Measurements from ENCODE around the gene MYRIP. TPM values are rescaled to one million over a fixed set of nuclear protein-coding genes. Genes with fewer than 3 reads are reported as not detected.

MYRIP gene
- total RNA-seq, 3 donors from 2014 or later (not counting 1 experiment from before 2014, with no cell fraction given): not detected

- Mint-ChIP-seq H3K9me3 (no peaks in the 10 kb centered on the region), H3K4me1 (no peaks in the 10 kb centered on the region), H3K36me3 (no peaks in the 10 kb centered on the region), H3K27me3 (ENCODE audit: low read depth in 2 of 2) (no peaks in the 10 kb centered on the region), H3K27ac (no peak overlapping the region), H3K4me3 (no peak overlapping the region)
- Histone ChIP-seq H3K4me1 (ENCODE audit: control insufficient read depth, insufficient read depth, low read length) (no peaks in the 10 kb centered on the region), H3K4me3 (ENCODE audit: low read length) (no peak overlapping the region), H3K27ac (ENCODE audit: low read length) (no peak overlapping the region), H3K27me3 (ENCODE audit: control insufficient read depth, insufficient read depth, low read length) (no peaks in the 10 kb centered on the region), H3K9me3 (ENCODE audit: control insufficient read depth, insufficient read depth, low read length) (no peaks in the 10 kb centered on the region), H3K36me3 (ENCODE audit: control insufficient read depth, insufficient read depth, low read length) (no peaks in the 10 kb centered on the region)
- 87% methylated on average over 5 of the region's 5 CpGs for WGBS (ENCODE audit: insufficient coverage)
- DNase-seq (no peak), ATAC-seq (no peak)
- no peak for TF ChIP-seq CTCF (IDR thresholded peaks at IDR 0.05)
- intact Hi-C loops (cut with micrococcal nuclease): no loop called here
These were observed 235.1 kb downstream of the MYRIP start for GRCh38 chr3:40044487-40044886.

GRCh38 chr3:40045051-40045450 lies 235.6 kb downstream of the MYRIP start:
- H3K4me1 ChIP-seq (ENCODE audit: control insufficient read depth, insufficient read depth, low read length): no peaks in the 10 kb centered on the region
- WGBS (ENCODE audit: insufficient coverage): 77% methylated on average over 2 of the region's 2 CpGs
- no peak for TF ChIP-seq CTCF (IDR thresholded peaks at IDR 0.05)
- no peaks in the 10 kb centered on the region for H3K36me3 ChIP-seq (ENCODE audit: control insufficient read depth, insufficient read depth, low read length)
- Mint-ChIP-seq H3K9me3 (no peaks in the 10 kb centered on the region), H3K4me3 (no peak overlapping the region), H3K36me3 (no peaks in the 10 kb centered on the region), H3K27ac (no peak overlapping the region), H3K4me1 (no peaks in the 10 kb centered on the region), H3K27me3 (ENCODE audit: low read depth in 2 of 2) (no peaks in the 10 kb centered on the region)
- intact Hi-C loops (cut with micrococcal nuclease): no loop called here
- H3K4me3 ChIP-seq (ENCODE audit: low read length): no peak overlapping the region
- no peaks in the 10 kb centered on the region for H3K27me3 ChIP-seq (ENCODE audit: control insufficient read depth, insufficient read depth, low read length)
- ATAC-seq: no peak
- DNase-seq: no peak
- H3K9me3 ChIP-seq (ENCODE audit: control insufficient read depth, insufficient read depth, low read length): no peaks in the 10 kb centered on the region
- no peak overlapping the region for H3K27ac ChIP-seq (ENCODE audit: low read length)

GRCh38 chr3:40046149-40046548 lies 236.7 kb downstream of the MYRIP start:
- H3K9me3 Mint-ChIP-seq: peaks cover 0 to 4% of the 10 kb centered on the region in 2 donors
- Histone ChIP-seq H3K9me3 (ENCODE audit: control insufficient read depth, insufficient read depth, low read length) (no peaks in the 10 kb centered on the region), H3K4me1 (ENCODE audit: control insufficient read depth, insufficient read depth, low read length) (no peaks in the 10 kb centered on the region), H3K27me3 (ENCODE audit: control insufficient read depth, insufficient read depth, low read length) (no peaks in the 10 kb centered on the region), H3K36me3 (ENCODE audit: control insufficient read depth, insufficient read depth, low read length) (no peaks in the 10 kb centered on the region), H3K4me3 (ENCODE audit: low read length) (no peak overlapping the region), H3K27ac (ENCODE audit: low read length) (no peak overlapping the region)
- H3K27me3 Mint-ChIP-seq (ENCODE audit: low read depth in 2 of 2): no peaks in the 10 kb centered on the region
- no peaks in the 10 kb centered on the region for H3K36me3 Mint-ChIP-seq
- ATAC-seq (no peak), DNase-seq (no peak)
- 91% methylated on average over 4 of the region's 4 CpGs for WGBS (ENCODE audit: insufficient coverage)
- H3K4me1 Mint-ChIP-seq: no peaks in the 10 kb centered on the region
- intact Hi-C loops (cut with micrococcal nuclease): no loop called here
- no peak for TF ChIP-seq CTCF (IDR thresholded peaks at IDR 0.05)
- no peak overlapping the region for H3K4me3 Mint-ChIP-seq
- H3K27ac Mint-ChIP-seq: no peak overlapping the region

GRCh38 chr3:40047406-40047805 lies 238.0 kb downstream of the MYRIP start:
- H3K27me3 ChIP-seq (ENCODE audit: control insufficient read depth, insufficient read depth, low read length): no peaks in the 10 kb centered on the region
- H3K9me3 ChIP-seq (ENCODE audit: control insufficient read depth, insufficient read depth, low read length): no peaks in the 10 kb centered on the region
- no peak for TF ChIP-seq CTCF (IDR thresholded peaks at IDR 0.05)
- H3K27me3 Mint-ChIP-seq (ENCODE audit: low read depth in 2 of 2): no peaks in the 10 kb centered on the region
- H3K4me1 Mint-ChIP-seq: no peaks in the 10 kb centered on the region
- H3K36me3 Mint-ChIP-seq: no peaks in the 10 kb centered on the region
- H3K4me3 Mint-ChIP-seq: no peak overlapping the region
- H3K27ac ChIP-seq (ENCODE audit: low read length): no peak overlapping the region
- H3K4me1 ChIP-seq (ENCODE audit: control insufficient read depth, insufficient read depth, low read length): no peaks in the 10 kb centered on the region
- 57% methylated on average over 1 of the region's 2 CpGs for WGBS (ENCODE audit: insufficient coverage)
- DNase-seq: no peak
- H3K4me3 ChIP-seq (ENCODE audit: low read length): no peak overlapping the region
- no peak for ATAC-seq
- no peak overlapping the region for H3K27ac Mint-ChIP-seq
- H3K9me3 Mint-ChIP-seq: peaks cover 2 to 4% of the 10 kb centered on the region in 2 donors
- no peaks in the 10 kb centered on the region for H3K36me3 ChIP-seq (ENCODE audit: control insufficient read depth, insufficient read depth, low read length)
- intact Hi-C loops (cut with micrococcal nuclease): no loop called here
